Stimulated activated CD4-positive, alpha-beta T cell treated with anti-CD3 and anti-CD28 coated beads, Interleukin-4, amount 100 ng/mL, for 48 hours (primary cell): ENCODE results near the gene TMC2.
A peak's percentile ranks its signal among the peaks of the same experiment; 100 is the strongest.
"Not testable (repeated sequence)": the region's sequence is repeated elsewhere in the genome, so short reads cannot be mapped to it uniquely, and the experiment has no call there.

Experiments used
- DNase-seq, 2 donors: peaks; one replicate each; pipeline ENCODE4 v3.0.0-alpha.2; 2020; ENCODE audit warnings: low read depth in 2 of 2

The TMC2 gene

DNA sequence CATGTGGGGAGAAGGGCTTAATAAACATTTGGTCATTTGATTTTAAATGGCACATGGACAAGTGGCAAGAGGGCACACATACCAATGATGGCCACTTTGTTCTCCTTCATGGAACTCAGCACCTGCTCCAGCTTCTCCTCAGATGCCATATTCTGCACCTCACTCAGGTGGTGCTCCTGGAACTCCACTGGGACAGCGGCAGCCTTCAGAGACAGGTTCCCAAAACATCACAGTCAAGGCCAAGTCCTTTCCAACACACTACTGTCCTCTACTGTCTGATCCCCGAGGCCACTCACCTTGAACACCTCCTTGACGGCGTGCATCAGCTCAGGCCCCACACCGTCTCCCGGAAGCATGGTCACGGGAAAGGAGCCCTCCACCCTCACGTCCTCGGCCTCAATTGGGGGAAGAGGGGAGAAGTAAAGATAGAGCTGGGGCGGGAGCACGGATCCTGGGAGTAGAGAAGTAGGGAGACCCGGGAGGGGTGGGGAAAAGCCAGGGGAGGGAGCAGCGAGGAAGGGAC is 127.1 kb downstream of the TMC2 start:
- DNase-seq: no peak

DNA sequence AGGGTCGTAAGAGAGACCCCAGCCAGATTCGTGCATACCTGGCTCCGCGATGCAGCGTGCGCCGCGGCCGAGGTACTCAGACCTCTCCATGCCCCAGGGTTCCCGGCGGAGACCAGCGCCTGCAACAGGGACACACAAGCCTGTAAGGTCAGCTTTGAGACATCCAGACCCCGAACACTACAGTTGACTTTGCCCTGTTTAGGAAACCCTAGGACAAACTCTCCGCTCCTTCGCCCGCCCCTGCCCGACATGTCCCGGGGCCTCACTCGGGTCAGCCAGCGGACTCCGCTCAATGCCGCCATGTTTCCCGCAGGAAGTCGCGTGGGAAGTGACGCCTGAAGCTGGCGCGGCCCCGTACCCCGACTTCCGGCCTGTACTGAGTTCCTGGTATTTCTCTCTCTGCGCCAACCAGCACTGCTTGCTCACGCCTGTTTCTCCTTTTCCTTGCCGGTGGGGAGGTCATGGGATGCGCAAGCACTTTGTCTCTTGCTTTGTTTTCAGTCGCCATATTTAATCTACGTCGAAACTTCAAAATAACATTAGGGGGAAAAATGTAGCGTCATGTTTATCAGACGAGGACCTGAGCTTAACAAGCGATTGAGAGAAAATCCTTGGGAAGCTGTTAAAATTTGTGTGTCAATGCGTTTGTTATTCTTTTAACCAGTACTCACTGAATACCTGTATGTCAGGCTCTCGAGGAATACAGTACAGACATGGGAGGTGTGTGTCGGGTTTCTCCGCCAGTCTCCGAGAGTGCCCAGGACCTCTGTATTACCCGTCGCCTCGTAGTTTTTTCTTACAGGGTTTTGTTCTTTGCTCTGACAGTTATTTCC is 127.7 kb downstream of the TMC2 start, which contains the start of gene IDH3B:
TSS of gene IDH3B (minus strand) at position 330 of the 833 bp plus-strand sequence. CDS start at position 302, 28 bp downstream.
- peak; percentile 83 to 89 for DNase-seq

GRCh38 chr20:2671977-2672376 is 135.6 kb downstream of the TMC2 start:
- DNase-seq: no peak

DNA sequence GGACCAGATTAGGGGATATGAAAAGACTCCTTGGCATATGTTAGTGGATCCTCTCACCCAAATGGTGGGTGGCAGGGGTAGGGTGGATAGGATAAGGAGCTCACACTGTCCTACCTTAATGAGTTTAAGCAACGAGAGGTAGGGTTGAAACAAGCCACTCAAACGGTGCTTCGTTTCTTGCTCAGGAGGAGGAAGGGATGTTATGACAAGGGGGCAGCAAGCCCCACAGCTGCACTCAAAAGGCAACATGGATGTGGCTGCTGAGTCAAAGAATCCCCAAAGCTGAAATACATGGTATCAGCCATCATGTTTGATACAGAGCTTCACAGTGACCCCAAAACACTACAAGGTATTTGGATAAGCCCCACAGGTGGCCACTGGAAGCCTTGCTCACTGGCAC is 136.1 kb downstream of the TMC2 start:
- no peak for DNase-seq

GRCh38 chr20:2673453-2673852 is 137.1 kb downstream of the TMC2 start:
- no peak for DNase-seq

DNA sequence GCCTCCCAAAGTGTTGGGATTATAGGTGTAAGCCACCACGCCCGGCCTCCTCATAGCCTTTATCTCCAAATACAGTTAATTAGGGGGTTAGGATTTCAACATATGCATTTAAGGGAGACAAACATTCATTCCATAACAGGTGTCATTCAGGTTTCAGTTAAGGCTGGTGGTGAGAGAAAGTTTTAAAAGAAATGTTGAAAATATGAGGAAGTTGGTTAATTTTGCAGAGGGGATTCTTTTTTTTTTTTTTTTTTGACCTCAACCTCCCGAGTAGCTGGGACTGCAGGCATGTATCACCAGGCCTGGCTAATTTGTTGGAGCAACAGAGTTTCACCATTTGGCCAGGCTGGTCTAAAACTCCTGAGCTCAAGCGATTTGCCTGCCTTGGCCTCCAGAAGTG is 143.7 kb downstream of the TMC2 start:
- DNase-seq: no peak

GRCh38 chr20:2682040-2682439 is 145.7 kb downstream of the TMC2 start:
- not testable (repeated sequence) for DNase-seq

- DNase-seq: not testable (repeated sequence)
Measured at GRCh38 chr20:2684817-2685216, 148.4 kb downstream of the TMC2 start.

DNA sequence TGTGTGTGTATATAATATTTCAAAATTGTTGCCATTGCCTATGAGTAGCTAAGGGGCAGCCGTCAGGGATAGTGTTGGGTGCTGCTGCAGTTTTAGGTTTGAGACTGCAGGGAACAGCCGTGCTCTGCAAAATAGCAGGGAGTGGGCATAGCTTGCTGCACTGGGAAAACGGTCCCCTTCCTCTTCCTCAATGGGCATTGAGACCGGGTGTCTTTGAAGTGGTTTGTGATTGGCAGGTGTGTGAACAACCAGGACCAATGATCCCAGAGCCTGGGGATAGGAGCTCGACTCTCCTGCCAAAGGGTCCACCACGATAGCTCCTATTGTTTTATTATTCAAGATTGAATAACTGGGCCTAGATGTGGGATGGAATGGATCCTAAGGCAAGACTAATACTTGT is 151.1 kb downstream of the TMC2 start:
- DNase-seq: no peak

- DNase-seq: peak; percentile 74 to 75
Measured at GRCh38 chr20:2688041-2688591, 151.7 kb downstream of the TMC2 start.

DNA sequence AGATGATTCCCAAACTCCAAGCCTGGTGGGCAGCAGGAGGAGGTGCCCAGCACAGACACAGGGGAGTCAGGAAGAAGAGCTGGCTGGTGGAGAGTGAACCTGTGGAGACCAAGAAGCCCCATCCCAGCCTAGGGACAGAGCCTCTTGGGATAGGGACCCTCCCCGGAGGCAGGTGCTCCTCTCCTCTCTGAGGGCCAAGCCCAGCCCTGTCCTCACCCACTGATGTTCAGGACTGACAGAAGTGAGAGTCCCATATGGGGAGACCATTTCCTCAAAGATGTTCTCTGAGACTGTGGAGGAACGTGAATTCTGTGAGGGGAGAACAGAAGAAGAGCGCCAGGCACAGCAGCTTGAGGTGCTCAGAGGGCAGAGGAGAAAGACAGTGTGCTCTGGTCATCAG is 153.8 kb downstream of the TMC2 start:
- no peak for DNase-seq

- DNase-seq: no peak
Measured at GRCh38 chr20:2690718-2691117, 154.3 kb downstream of the TMC2 start.

DNA sequence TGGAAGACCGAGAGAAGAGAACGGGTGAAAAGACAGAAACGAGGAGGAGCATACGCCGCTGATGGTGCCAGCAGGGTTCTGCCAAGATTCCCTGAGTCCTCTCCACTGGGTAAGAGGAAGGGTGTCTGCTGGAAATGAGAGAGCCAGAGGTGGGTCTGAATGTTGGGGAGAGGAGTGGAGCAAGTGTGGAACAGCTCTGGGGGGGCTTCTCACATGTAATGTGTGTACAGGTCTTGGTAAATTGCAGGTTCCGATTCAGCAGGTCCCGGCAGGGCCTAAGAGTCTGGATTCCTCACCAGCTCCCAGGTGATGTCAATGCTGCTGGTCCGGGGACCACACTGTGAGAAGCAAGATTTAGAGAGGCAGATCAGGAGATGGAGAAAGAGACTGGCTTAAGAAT is 154.8 kb downstream of the TMC2 start:
- no peak for DNase-seq
